ENCODE results near the gene TRPM5. TPM values are rescaled to one million over a fixed set of nuclear protein-coding genes. Genes with fewer than 3 reads are reported as not detected.

The TRPM5 gene
- total RNA-seq: not detected in 2 replicates

GRCh38 chr11:2443881-2444820 lies at the start of gene TRPM5:
TRPM5 (minus strand) TSS chr11:2444514; CDS start chr11:2423036, 21,478 bp downstream.

GRCh38 chr11:2444821-2445745 lies 769 bp upstream of the TRPM5 start, which contains the start of gene KCNQ1:
KCNQ1 (plus strand) TSS chr11:2445008; CDS start chr11:2445099, 91 bp downstream.

GRCh38 chr11:2400069-2400761 lies 44.1 kb downstream of the TRPM5 start, which contains the start of gene TSSC4:
TSSC4 (plus strand) TSS chr11:2400750; CDS start chr11:2402634, 1,884 bp downstream.

Other genes with a start within 250 kb of the TRPM5 start
- gene ASCL2, start 173.9 kb downstream of the TRPM5 start, total RNA-seq: not detected in 2 replicates
- gene C11orf21, start 142.6 kb downstream of the TRPM5 start, total RNA-seq: not detected in 2 replicates
- not detected in 2 replicates for gene TSPAN32, start 142.5 kb downstream of the TRPM5 start, total RNA-seq
- 210 and 398 TPM in 2 replicates for gene CD81, start 67.2 kb downstream of the TRPM5 start, total RNA-seq
- gene TSSC4, start 43.8 kb downstream of the TRPM5 start, total RNA-seq: 55.6 and 55.8 TPM in 2 replicates
- 0.16 and 0.38 TPM in 2 replicates for gene KCNQ1, start 494 bp upstream of the TRPM5 start, total RNA-seq